H9 (cell line): ENCODE data around the gene LRMDA. TPM values are rescaled to one million over a fixed set of nuclear protein-coding genes. Genes with fewer than 3 reads are reported as not detected.

Experiments
- DNase-seq: peaks from one replicate; pipeline ENCODE4 v3.0.0-alpha.2; 2017
- H2AFZ ChIP-seq: one replicate; pipeline ENCODE4 v1.6.1; 2013; ENCODE audit warnings: mild to moderate bottlenecking, low read length, control low read depth, moderate library complexity
- H2AK5ac ChIP-seq: 2 replicates; pipeline ENCODE4 v1.6.1; 2013; ENCODE audit warnings: low read length, control low read depth, mixed read lengths; ENCODE audit not compliant: insufficient read length
- H2BK120ac ChIP-seq: one replicate; pipeline ENCODE4 v1.6.1; 2013; ENCODE audit warnings: low read depth, mild to moderate bottlenecking, low read length, control low read depth, inconsistent platforms; ENCODE audit not compliant: poor library complexity, severe bottlenecking
- H2BK12ac ChIP-seq: 2 replicates; pipeline ENCODE4 v1.6.1; 2013; ENCODE audit warnings: low read length, control low read depth, mixed read lengths, low read depth; ENCODE audit not compliant: insufficient read length
- H2BK15ac ChIP-seq: 2 replicates; pipeline ENCODE4 v1.6.1; 2013; ENCODE audit warnings: low read depth, low read length, control low read depth
- H2BK20ac ChIP-seq: one replicate; pipeline ENCODE4 v1.6.1; 2013; ENCODE audit warnings: low read depth, mild to moderate bottlenecking, low read length, control low read depth, inconsistent platforms; ENCODE audit not compliant: poor library complexity, severe bottlenecking
- H2BK5ac ChIP-seq: 2 replicates; pipeline ENCODE4 v1.6.1; 2013; ENCODE audit warnings: low read length, control low read depth, mixed read lengths; ENCODE audit not compliant: insufficient read length
- H3K14ac ChIP-seq: 2 replicates; pipeline ENCODE4 v1.6.1; 2013; ENCODE audit warnings: low read length, control low read depth; ENCODE audit not compliant: insufficient read depth
- H3K18ac ChIP-seq: 2 replicates; pipeline ENCODE4 v1.6.1; 2013; ENCODE audit warnings: low read depth, mild to moderate bottlenecking, mixed read lengths, low read length, control low read depth; ENCODE audit not compliant: insufficient read length
- H3K23ac ChIP-seq: 2 replicates; pipeline ENCODE4 v1.6.1; 2013; ENCODE audit warnings: low read length, control low read depth, mixed read lengths, low read depth; ENCODE audit not compliant: insufficient read length
- H3K23me2 ChIP-seq: 2 replicates; pipeline ENCODE4 v1.6.1; 2013; ENCODE audit warnings: low read depth, mild to moderate bottlenecking, mixed read lengths, low read length, control low read depth; ENCODE audit not compliant: insufficient read length, poor library complexity, severe bottlenecking
- H3K27ac ChIP-seq: 2 replicates; pipeline ENCODE4 v1.5.1; 2013; ENCODE audit warnings: low read length, control low read depth, mixed read lengths, low read depth; ENCODE audit not compliant: insufficient read length
- H3K27me3 ChIP-seq: 2 replicates; pipeline ENCODE4 v1.6.1; 2013; ENCODE audit warnings: low read length, control low read depth, inconsistent platforms; ENCODE audit not compliant: insufficient read depth
- H3K4ac ChIP-seq: 2 replicates; pipeline ENCODE4 v1.6.1; 2013; ENCODE audit warnings: low read depth, mild to moderate bottlenecking, control low read depth, inconsistent platforms, low read length, moderate library complexity
- H3K4me1 ChIP-seq: 2 replicates; pipeline ENCODE4 v1.6.1; 2013; ENCODE audit warnings: low read length, control low read depth, inconsistent platforms; ENCODE audit not compliant: insufficient read depth
- H3K4me2 ChIP-seq: 2 replicates; pipeline ENCODE4 v1.6.1; 2013; ENCODE audit warnings: low read length, control low read depth, mixed read lengths; ENCODE audit not compliant: insufficient read length, insufficient read depth
- H3K56ac ChIP-seq: 2 replicates; pipeline ENCODE4 v1.6.1; 2013; ENCODE audit warnings: low read depth, mild to moderate bottlenecking, mixed read lengths, low read length, control low read depth; ENCODE audit not compliant: insufficient read length
- H3K79me1 ChIP-seq: 2 replicates; pipeline ENCODE4 v1.6.1; 2013; ENCODE audit warnings: low read depth, mild to moderate bottlenecking, moderate library complexity, low read length, control low read depth, inconsistent platforms; ENCODE audit not compliant: insufficient read depth, poor library complexity, severe bottlenecking
- H3K79me2 ChIP-seq: 2 replicates; pipeline ENCODE4 v1.6.1; 2013; ENCODE audit warnings: low read length, control low read depth, inconsistent platforms; ENCODE audit not compliant: insufficient read depth
- H3K9ac ChIP-seq: 2 replicates; pipeline ENCODE4 v1.6.1; 2013; ENCODE audit warnings: low read length, control low read depth, mixed read lengths; ENCODE audit not compliant: insufficient read length; ENCODE audit errors: extremely low read depth
- H3K9me3 ChIP-seq: one replicate; pipeline ENCODE4 v1.6.1; 2013; ENCODE audit warnings: low read depth, low read length, inconsistent platforms; ENCODE audit not compliant: control insufficient read depth
- H3T11ph ChIP-seq: one replicate; pipeline ENCODE4 v1.6.1; 2013; ENCODE audit warnings: mild to moderate bottlenecking, low read length, control low read depth, inconsistent platforms
- H4K20me1 ChIP-seq: one replicate; pipeline ENCODE4 v1.6.1; 2013; ENCODE audit not compliant: control insufficient read depth, insufficient read length, insufficient read depth
- H4K5ac ChIP-seq: 2 replicates; pipeline ENCODE4 v1.6.1; 2013; ENCODE audit warnings: low read depth, mild to moderate bottlenecking, mixed read lengths, low read length, control low read depth; ENCODE audit not compliant: insufficient read length
- H4K8ac ChIP-seq: replicated peaks from 2 replicates; pipeline ENCODE4 v1.6.1; 2013; ENCODE audit warnings: low read length, control low read depth, mixed read lengths, low read depth; ENCODE audit not compliant: insufficient read length
- H4K91ac ChIP-seq: 2 replicates; pipeline ENCODE4 v1.6.1; 2013; ENCODE audit warnings: low read depth, mild to moderate bottlenecking, moderate library complexity, mixed read lengths, low read length, control low read depth; ENCODE audit not compliant: insufficient read length
- H3K27ac Mint-ChIP-seq, 3 experiments: 2 replicates in 2 of 3; 3 replicates in 1 of 3; pipeline ENCODE4 v1.8.0; 2020 to 2021; ENCODE audit warnings: mixed read lengths in 3 of 3, mild to moderate bottlenecking in 1 of 3, moderate library complexity in 1 of 3
- H3K27me3 Mint-ChIP-seq: 2 replicates; pipeline ENCODE4 v1.8.0; 2021; ENCODE audit warnings: low read depth, mild to moderate bottlenecking, moderate library complexity, mixed read lengths
- H3K36me3 Mint-ChIP-seq, 3 experiments: 2 replicates in 2 of 3; 3 replicates in 1 of 3; pipeline ENCODE4 v1.8.0; 2020 to 2021; ENCODE audit warnings: low read depth in 3 of 3, mixed read lengths in 3 of 3; ENCODE audit not compliant: insufficient read depth in 1 of 3
- H3K4me1 Mint-ChIP-seq, 2 experiments: 2 replicates each; pipeline ENCODE4 v1.8.0; 2020; ENCODE audit warnings: mixed read lengths in 2 of 2
- H3K4me3 Mint-ChIP-seq, 2 experiments: 2 replicates in 1 of 2; 3 replicates in 1 of 2; pipeline ENCODE4 v1.8.0; 2020 to 2021; ENCODE audit warnings: mild to moderate bottlenecking in 2 of 2, mixed read lengths in 2 of 2, moderate library complexity in 1 of 2
- H3K9me3 Mint-ChIP-seq, 2 experiments: 2 replicates in 1 of 2; 3 replicates in 1 of 2; pipeline ENCODE4 v1.8.0; 2020; ENCODE audit warnings: mild to moderate bottlenecking in 2 of 2, mixed read lengths in 2 of 2, moderate library complexity in 1 of 2
- CTCF ChIP-seq: fragments of 200-600 bp; sonication (generic); conservative IDR thresholded peaks from 3 replicates; pipeline ENCODE4 v1.8.0; 2021; ENCODE audit warnings: antibody characterized with exemption, mild to moderate bottlenecking
- WGBS: extraction: QIAGEN DNeasy Blood & Tissue Kit; methylation state at CpG from one replicate; pipeline ENCODE4 v1.1.7; 2013; ENCODE audit warnings: missing lambda C conversion rate, low lambda C conversion rate, mixed read lengths; ENCODE audit not compliant: insufficient read length; ENCODE audit errors: extremely low coverage; 5-methylcytosine and 5-hydroxymethylcytosine counted together
- total RNA-seq: library from RNA; stranded (reverse); gene quantifications from 2 replicates; pipeline ENCODE4 v1.2.1, GENCODE V29; 2021

Gene LRMDA
- total RNA-seq, 1 experiment from 2014 or later = 1.8 TPM

DNA sequence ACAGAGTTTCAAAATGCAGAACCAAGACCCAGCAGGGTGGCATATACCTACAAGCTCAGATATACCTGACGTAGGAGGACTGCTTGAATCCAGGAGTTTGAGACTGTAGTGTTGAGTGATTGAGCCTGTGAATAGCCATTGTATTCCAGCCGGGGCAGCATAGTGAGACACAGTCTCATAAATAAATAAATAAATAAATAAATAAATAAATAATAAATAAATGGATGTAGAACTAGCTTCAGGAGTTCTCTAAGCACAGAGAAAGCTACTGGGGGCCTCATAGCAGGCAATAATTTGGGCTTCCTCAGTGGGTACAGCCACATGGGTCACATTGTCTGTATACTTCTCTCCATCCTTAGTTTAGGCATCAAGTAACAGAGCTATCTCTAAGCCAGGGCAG is 906.8 kb downstream of the LRMDA start:
- no peak for TF ChIP-seq CTCF
- no CpG with 5 or more reads among the region's 2 CpGs for WGBS
- no peak overlapping the region for H2BK12ac ChIP-seq
- no peak overlapping the region for H3T11ph ChIP-seq
- Mint-ChIP-seq H3K27me3 (no peaks in the 10 kb centered on the region), H3K9me3 (peaks cover 0 to 7% of the 10 kb centered on the region in 2 experiments; a peak in 2 of 5 replicates), H3K4me1 (peaks cover 23 to 25% of the 10 kb centered on the region in 2 experiments), H3K27ac (no peak overlapping the region), H3K36me3 (peaks cover 0 to 6% (median 5%) of the 10 kb centered on the region in 3 experiments; a peak in 5 of 7 replicates), H3K4me3 (no peak overlapping the region)
- H2AFZ ChIP-seq = no peak overlapping the region
- no peak overlapping the region for H2AK5ac ChIP-seq
- no peaks in the 10 kb centered on the region for H3K79me2 ChIP-seq
- H3K23me2 ChIP-seq = no peaks in the 10 kb centered on the region
- no peak overlapping the region for H3K14ac ChIP-seq
- no peaks in the 10 kb centered on the region for H3K79me1 ChIP-seq
- no peak overlapping the region for H4K91ac ChIP-seq
- H3K18ac ChIP-seq = no peak overlapping the region
- no peak overlapping the region for H2BK120ac ChIP-seq
- no peaks in the 10 kb centered on the region; the same call in 1 of the 2 replicates for H3K27me3 ChIP-seq
- H4K8ac ChIP-seq = no peak overlapping the region
- no peak overlapping the region for H2BK15ac ChIP-seq
- DNase-seq = no peak
- no peak overlapping the region for H3K23ac ChIP-seq
- no peaks in the 10 kb centered on the region for H3K9me3 ChIP-seq
- no peak overlapping the region for H3K56ac ChIP-seq
- H3K4me2 ChIP-seq = no peak overlapping the region
- no peak overlapping the region for H3K4ac ChIP-seq
- H2BK5ac ChIP-seq = no peak overlapping the region
- H4K20me1 ChIP-seq = no peaks in the 10 kb centered on the region
- H3K27ac ChIP-seq = no peak overlapping the region
- H3K9ac ChIP-seq = no peak overlapping the region
- no peak overlapping the region for H2BK20ac ChIP-seq
- H4K5ac ChIP-seq = no peak overlapping the region
- peaks cover 7% of the 10 kb centered on the region for H3K4me1 ChIP-seq
